ENCODE data around the gene SPACDR. TPM values are rescaled to one million over a fixed set of nuclear protein-coding genes. Genes with fewer than 3 reads are reported as not detected.

The SPACDR gene
- total and polyA plus RNA-seq, 7 donors = 0.63 to 0.95 TPM; not detected in 5

GRCh38 chr7:100489824-100490223 lies 25.8 kb upstream of the SPACDR start:
- TF ChIP-seq CTCF (IDR thresholded peaks at IDR 0.05) = no peak
- no peak for TF ChIP-seq POLR2AphosphoS5 (IDR thresholded peaks at IDR 0.05)
- TF ChIP-seq EP300 (IDR thresholded peaks at IDR 0.05) = no peak
- no peak for TF ChIP-seq POLR2A (IDR thresholded peaks at IDR 0.05)
- intact Hi-C loops (cut with DNase I) = no loop called here
- 20 to 31% methylated on average over 9 of the region's 9 CpGs for WGBS, 2 donors
- Histone ChIP-seq H3K27ac (no peak overlapping the region), H3K4me3 (no peak overlapping the region), H3K27me3 (peaks cover 0 to 10% (median 0%) of the 10 kb centered on the region in 3 donors), H3K36me3 (no peaks in the 10 kb centered on the region), H3K9me3 (no peaks in the 10 kb centered on the region), H3K4me1 (peaks cover 0 to 13% (median 11%) of the 10 kb centered on the region in 4 donors)
- no peak for DNase-seq

- Histone ChIP-seq H3K36me3 (no peaks in the 10 kb centered on the region), H3K9me3 (no peaks in the 10 kb centered on the region), H3K27ac (no peak overlapping the region), H3K27me3 (peaks cover 0 to 10% (median 0%) of the 10 kb centered on the region in 3 donors), H3K4me1 (peaks cover 0 to 12% (median 10%) of the 10 kb centered on the region in 4 donors), H3K4me3 (no peak overlapping the region)
- DNase-seq = no peak
- WGBS, 2 donors = 84 to 86% methylated on average over 10 of the region's 10 CpGs
- TF ChIP-seq POLR2AphosphoS5 (IDR thresholded peaks at IDR 0.05) (no peak), EP300 (IDR thresholded peaks at IDR 0.05) (no peak), POLR2A (IDR thresholded peaks at IDR 0.05) (no peak), CTCF (IDR thresholded peaks at IDR 0.05) (no peak)
- intact Hi-C loops (cut with DNase I) = no loop called here
These were observed 25.1 kb upstream of the SPACDR start for GRCh38 chr7:100489121-100489520.

GRCh38 chr7:100488333-100489095 lies 24.5 kb upstream of the SPACDR start:
- H3K27me3 ChIP-seq = peaks cover 0 to 8% (median 0%) of the 10 kb centered on the region in 3 donors
- intact Hi-C loops (cut with DNase I) = no loop called here
- no peaks in the 10 kb centered on the region for H3K36me3 ChIP-seq
- no peak overlapping the region for H3K27ac ChIP-seq
- no peak for DNase-seq
- peaks cover 0 to 12% (median 5%) of the 10 kb centered on the region in 4 donors for H3K4me1 ChIP-seq
- 93 to 94% methylated on average over 44 of the region's 44 CpGs for WGBS, 2 donors
- no peaks in the 10 kb centered on the region for H3K9me3 ChIP-seq
- H3K4me3 ChIP-seq = no peak overlapping the region
- TF ChIP-seq POLR2AphosphoS5 (IDR thresholded peaks at IDR 0.05) (no peak), POLR2A (IDR thresholded peaks at IDR 0.05) (no peak), CTCF (IDR thresholded peaks at IDR 0.05) (no peak), EP300 (IDR thresholded peaks at IDR 0.05) (no peak)

GRCh38 chr7:100486753-100487446 lies 22.8 kb upstream of the SPACDR start:
- H3K4me3 ChIP-seq = no peak overlapping the region
- H3K36me3 ChIP-seq = no peaks in the 10 kb centered on the region
- H3K27me3 ChIP-seq = no peaks in the 10 kb centered on the region
- DNase-seq = no peak
- peaks cover 0 to 15% (median 9%) of the 10 kb centered on the region in 4 donors for H3K4me1 ChIP-seq
- 80 to 90% methylated on average over 30 of the region's 30 CpGs for WGBS, 2 donors
- H3K27ac ChIP-seq = no peak overlapping the region
- intact Hi-C loops (cut with DNase I) = no loop called here
- H3K9me3 ChIP-seq = no peaks in the 10 kb centered on the region
- TF ChIP-seq CTCF (IDR thresholded peaks at IDR 0.05) (no peak), POLR2A (IDR thresholded peaks at IDR 0.05) (no peak), EP300 (IDR thresholded peaks at IDR 0.05) (no peak), POLR2AphosphoS5 (IDR thresholded peaks at IDR 0.05) (no peak)
